ENCODE data around the gene RPS15. TPM values are rescaled to one million over a fixed set of nuclear protein-coding genes. Genes with fewer than 3 reads are reported as not detected.

The RPS15 gene
- 695 and 780 TPM in 2 replicates for total RNA-seq (2016; rRNA removed; fragmentation: Illumina TruSeq; extraction: Trizol)
- 693 and 734 TPM in 2 replicates for total RNA-seq (2016; cell fraction: cytosol; rRNA removed; fragmentation: Illumina TruSeq; extraction: Trizol; ENCODE audit: low read depth)
- 654 and 886 TPM in 2 replicates for total RNA-seq (2016; cell fraction: insoluble cytoplasmic fraction; rRNA removed; fragmentation: Illumina TruSeq; extraction: Trizol)
- 967 and 1,125 TPM in 2 replicates for total RNA-seq (2016; cell fraction: membrane; rRNA removed; fragmentation: Illumina TruSeq; extraction: Trizol)
- total RNA-seq (2016; cell fraction: nucleus; rRNA removed; fragmentation: Illumina TruSeq; extraction: Trizol) = 240 and 299 TPM in 2 replicates
- 1,411 and 1,504 TPM in 2 replicates for polyA plus RNA-seq (2011; rRNA removed)
- polyA plus RNA-seq (2011; cell fraction: cytosol; rRNA removed) = 2,214 and 3,196 TPM in 2 replicates
- 923 and 1,023 TPM in 2 replicates for polyA plus RNA-seq (2011; cell fraction: nucleus; rRNA removed)
- 1,504 and 2,202 TPM in 2 replicates for polyA plus RNA-seq (2012)
- 1,868 and 2,054 TPM in 2 replicates for polyA plus RNA-seq (2016; cell fraction: cytosol; fragmentation: Illumina TruSeq; extraction: Trizol; ENCODE audit: low read depth)
- 1,628 and 1,692 TPM in 2 replicates for polyA plus RNA-seq (2016; cell fraction: insoluble cytoplasmic fraction; fragmentation: Illumina TruSeq; extraction: Trizol; ENCODE audit: low read depth)
- 2,328 and 2,419 TPM in 2 replicates for polyA plus RNA-seq (2016; cell fraction: membrane; fragmentation: Illumina TruSeq; extraction: Trizol; ENCODE audit: low read depth)
- polyA plus RNA-seq (2016; cell fraction: nucleus; fragmentation: Illumina TruSeq; extraction: Trizol; ENCODE audit: insufficient read depth, low read depth) = 895 and 898 TPM in 2 replicates
- polyA minus RNA-seq (2011; rRNA and poly(A)+ RNA removed; ENCODE audit: low replicate concordance) = 538 and 916 TPM in 2 replicates
- 647 and 682 TPM in 2 replicates for polyA minus RNA-seq (2011; cell fraction: cytosol; rRNA and poly(A)+ RNA removed)
- polyA minus RNA-seq (2011; cell fraction: nucleus; rRNA and poly(A)+ RNA removed) = 109 and 140 TPM in 2 replicates
- Bru-seq, nascent RNA = percentile 100 among the genes with signal in this experiment
- percentile 100 among the genes with signal in this experiment for BruChase-seq, experiment 1, labeled RNA remaining after a 6-hour chase
- BruChase-seq, experiment 2, labeled RNA remaining after a 2-hour chase = percentile 100 among the genes with signal in this experiment
- long read RNA-seq, experiment 1, transcript RPS15-201 (4 exons, 534 nt) = minor isoform, 44 of 2,430 reads
- long read RNA-seq, experiment 1, transcript RPS15-210 (3 exons, 873 nt) = minor isoform, 417 of 2,430 reads
- long read RNA-seq, experiment 1, transcript RPS15-209 (4 exons, 510 nt) = major isoform, 1,920 of 2,430 reads
- long read RNA-seq, experiment 1, transcript RPS15-202 (4 exons, 467 nt) = minor isoform, 6 of 2,430 reads
- long read RNA-seq, experiment 1, partial matches to known transcripts = 6 of 2,430 reads
- long read RNA-seq, experiment 1, other reads (novel, unspliced or antisense) = 25 of 2,430 reads
- long read RNA-seq, experiment 2, transcript RPS15-210 (3 exons, 873 nt) = major isoform, 1,794 of 2,110 reads
- long read RNA-seq, experiment 2, transcript RPS15-209 (4 exons, 510 nt) = minor isoform, 256 of 2,110 reads
- long read RNA-seq, experiment 2, transcript RPS15-212 (4 exons, 629 nt) = minor isoform, 6 of 2,110 reads
- long read RNA-seq, experiment 2, transcript RPS15-201 (4 exons, 534 nt) = minor isoform, 16 of 2,110 reads
- long read RNA-seq, experiment 2, partial matches to known transcripts = 32 of 2,110 reads
- long read RNA-seq, experiment 2, other reads (novel, unspliced or antisense) = 2 of 2,110 reads

- Histone ChIP-seq H3K27me3 (ENCODE audit: control insufficient read depth in 1 of 2, insufficient read depth in 2 of 2, low read length in 2 of 2) (no peaks in the 10 kb centered on the region), H3K4me3 (replicated peaks in 1 of 3; ENCODE audit: insufficient read depth in 1 of 3, low read depth in 2 of 3, low read length in 3 of 3) (peak within 1 kb of the TSS; percentile 86 to 89 (median 87)), H3K36me3 (replicated peaks in 1 of 2; ENCODE audit: control insufficient read depth in 1 of 2, insufficient read depth in 2 of 2, low read length in 2 of 2) (peaks cover 17 to 46% of the 10 kb centered on the region in 2 experiments), H4K20me1 (ENCODE audit: insufficient read depth, low read length) (peaks cover 36% of the 10 kb centered on the region), H3K4me2 (ENCODE audit: low read depth, low read length) (peak within 1 kb of the TSS; percentile 99), H3K4me1 (ENCODE audit: insufficient read depth, low read length) (peaks cover 30% of the 10 kb centered on the region), H2AFZ (ENCODE audit: low read length) (no peak within 1 kb of the TSS), H3K9ac (ENCODE audit: insufficient read depth, low read depth, low read length) (peak within 1 kb of the TSS; percentile 99), H3K27ac (ENCODE audit: extremely low read length, insufficient read depth, low read length) (peak within 1 kb of the TSS; percentile 82), H3K9me3 (ENCODE audit: low read length) (no peaks in the 10 kb centered on the region), H3K79me2 (ENCODE audit: insufficient read depth, low read length) (peaks cover 31% of the 10 kb centered on the region)
- intact Hi-C loops (cut with micrococcal nuclease; ENCODE audit: unreplicated experiment) = no loop called here
- FAIRE-seq = peak; percentile 71
- peak; percentile 86 for ATAC-seq
- ChIA-PET CTCF (ENCODE audit: low intra/inter-chr PET ratio, low total read pairs) (interaction anchor here (1.2 kb wide), 1 partner anchor 75 kb away, joined by 4 read pairs; the partner anchor contains the start of gene ADAMTSL5), POLR2A (interaction anchor here (0.7 to 2.3 kb wide), 4 partner anchors 14 to 169 kb away, joined by 3 to 10 read pairs (median 4); partner anchors contain the start of gene CIRBP)
- in situ Hi-C loops (cut with HindIII; ENCODE audit: extremely low pct_ligation_motif_present, low pct_unique_long_range_greater_than_20kb) = no loop called here
- peak; percentile 91 for DNase-seq (ENCODE audit: low spot score)
- WGBS (ENCODE audit: low lambda C conversion rate) = 3% methylated on average over 18 of the region's 100 CpGs
- TSS peak; percentile 79 for BruUV-seq (replicated peaks)
- TF ChIP-seq ZNF83 (CRISPR knock-in tag; IDR thresholded peaks at IDR 0.05; ENCODE audit: borderline replicate concordance) (peak; percentile 79), GATAD2A (CRISPR knock-in tag; IDR thresholded peaks at IDR 0.05) (peak; percentile 75), ZNF33A (CRISPR knock-in tag; IDR thresholded peaks at IDR 0.05; ENCODE audit: borderline replicate concordance) (no peak), ATF3 (CRISPR knock-in tag; IDR thresholded peaks at IDR 0.05) (no peak; the same call in 1 of the 2 replicates), XRCC5 (optimal IDR thresholded peaks at IDR 0.05; ENCODE audit: low read length) (peak; percentile 99), ZNF136 (CRISPR knock-in tag; IDR thresholded peaks at IDR 0.05; ENCODE audit: low read depth) (no peak), ZNF776 (CRISPR knock-in tag; IDR thresholded peaks at IDR 0.05) (peak; percentile 84; the same call in 1 of the 2 replicates), GRHL1 (CRISPR knock-in tag; conservative IDR thresholded peaks at IDR 0.05) (no peak), ZNF652 (CRISPR knock-in tag; IDR thresholded peaks at IDR 0.05; ENCODE audit: borderline replicate concordance, low read depth) (no peak; the same call in 1 of the 2 replicates), ELF1 (CRISPR knock-in tag; IDR thresholded peaks at IDR 0.05) (peak; percentile 98), SALL1 (CRISPR knock-in tag; IDR thresholded peaks at IDR 0.05) (peak; percentile 94), CREBL2 (CRISPR knock-in tag; IDR thresholded peaks at IDR 0.05; ENCODE audit: borderline replicate concordance) (0 out of 2 replicates have a peak, but pooled peaks have one; percentile 29), ATRX (CRISPR knock-in tag; IDR thresholded peaks at IDR 0.05; ENCODE audit: borderline replicate concordance) (no peak), KMT2A (CRISPR knock-in tag; IDR thresholded peaks at IDR 0.05) (peak; percentile 86)
Observed at GRCh38 chr19:1438035-1438932, at the start of gene RPS15. Gene RPS15 (plus strand): TSS chr19:1438396. CDS start chr19:1438426, 30 bp downstream.
